NCI-H146 treated with DMSO at 0.1 percent for 48 hours (cell line): ENCODE results near the gene TNFSF4.

ENCODE experiments used
- DNase-seq: peaks from one replicate; lab custom pipeline; 2025; ENCODE audit not compliant: unreplicated experiment; lab: John Stamatoyannopoulos, UW

Gene TNFSF4

DNA sequence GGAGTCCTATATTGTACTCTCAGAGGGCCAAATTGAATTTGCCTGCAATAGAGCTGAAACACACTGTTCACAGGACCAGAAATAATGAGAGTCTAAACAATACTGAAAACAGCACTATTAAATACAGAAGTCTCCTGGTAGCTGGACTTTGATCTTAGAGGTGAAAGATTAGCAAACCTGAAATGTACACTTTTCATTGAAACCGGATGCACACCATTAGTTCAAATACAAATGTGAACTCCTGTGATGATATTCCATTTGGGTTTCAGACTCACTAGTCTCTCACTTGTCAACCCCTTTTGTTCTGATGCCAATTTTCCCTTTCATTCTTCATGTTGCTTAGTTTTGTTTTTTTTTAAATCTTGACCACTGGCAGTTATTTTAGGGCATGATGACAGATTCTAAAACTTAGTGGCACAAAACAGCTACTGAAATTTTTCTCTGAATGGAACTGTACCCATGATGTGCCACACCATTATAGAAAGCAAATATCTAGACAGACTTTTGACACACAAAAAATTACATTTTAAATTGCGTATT lies 5.9 kb upstream of the TNFSF4 start:
- no peak for DNase-seq

DNA sequence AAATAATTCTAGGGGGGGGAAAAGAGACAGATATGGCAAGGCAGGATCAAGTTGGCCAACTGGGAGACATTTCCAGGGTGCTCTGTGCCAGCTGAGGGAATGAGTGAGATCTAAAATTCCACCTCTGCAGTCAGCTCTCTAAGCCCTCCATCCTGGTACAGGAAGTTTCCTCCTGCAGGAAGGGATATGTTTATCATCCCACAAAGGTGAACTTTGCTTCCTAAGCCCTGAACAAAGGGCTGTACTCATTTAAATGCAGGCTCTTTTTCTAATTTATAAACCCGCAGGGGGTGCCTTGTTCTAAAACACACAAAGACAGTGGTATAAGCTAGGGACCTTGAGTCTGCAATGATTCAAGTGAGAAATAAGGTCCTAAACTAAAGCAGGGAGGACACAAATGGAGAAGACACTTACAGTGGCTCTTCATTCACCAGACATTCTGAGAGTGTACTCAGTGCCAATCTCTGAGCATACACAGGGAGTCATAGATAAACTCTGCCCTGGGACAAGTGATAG lies 3.6 kb upstream of the TNFSF4 start:
- DNase-seq: no peak

DNA sequence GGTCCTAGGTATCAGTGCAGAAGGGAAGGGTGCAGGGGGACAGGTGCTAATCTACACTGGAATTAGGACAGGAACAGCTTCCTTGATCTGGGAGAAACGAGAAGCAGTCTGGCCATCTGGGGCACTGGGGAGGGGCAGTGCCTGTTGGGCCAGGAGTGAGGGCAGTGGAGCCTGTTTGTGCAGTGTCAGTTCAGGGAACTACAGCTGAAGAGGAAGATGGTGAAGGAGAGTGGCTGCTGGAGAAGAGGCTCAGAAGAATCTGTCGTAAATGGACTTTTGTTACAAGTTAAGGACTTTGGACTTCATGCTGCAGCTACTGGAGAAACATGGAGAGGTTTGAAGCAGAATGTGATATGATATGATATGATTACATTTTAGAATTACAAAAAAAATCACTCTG lies 3.2 kb upstream of the TNFSF4 start:
- DNase-seq: no peak

DNA sequence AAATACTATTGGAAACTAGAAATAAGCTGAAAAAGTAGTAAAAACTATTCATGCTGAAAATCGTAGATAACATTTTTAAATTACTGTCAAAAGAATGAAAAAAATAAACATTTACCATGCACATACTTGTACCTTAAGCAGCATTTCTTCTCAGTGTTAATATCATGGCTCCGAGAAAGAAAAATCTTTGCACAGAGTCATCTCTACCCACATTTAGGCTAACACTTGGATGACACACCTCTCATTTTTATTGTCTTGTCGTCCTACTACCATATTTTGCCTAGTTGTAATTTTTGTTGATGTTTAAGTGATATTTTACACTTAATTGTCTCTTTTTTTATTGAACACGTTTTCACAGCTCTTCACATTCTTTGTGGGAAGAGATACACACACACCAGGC lies 1.7 kb upstream of the TNFSF4 start:
- DNase-seq: no peak

DNA sequence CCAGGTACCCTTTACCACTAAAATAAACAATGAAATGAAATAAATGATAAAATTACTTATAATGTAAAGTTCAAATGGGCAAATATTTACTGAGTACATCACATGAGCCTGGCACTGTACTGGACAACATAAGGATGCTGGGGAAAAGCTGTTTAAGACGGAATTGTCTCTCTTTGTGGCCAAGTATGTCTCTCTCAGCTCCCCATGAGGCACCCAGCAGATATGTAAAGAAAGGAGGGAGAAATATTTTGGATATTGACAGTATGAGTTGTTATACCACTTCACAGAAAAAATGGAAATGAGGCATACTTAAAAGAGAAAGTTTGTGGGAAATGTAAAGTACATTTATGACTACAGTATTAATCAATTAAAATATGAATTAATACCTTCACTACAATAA lies 1.0 kb upstream of the TNFSF4 start:
- no peak for DNase-seq

DNA sequence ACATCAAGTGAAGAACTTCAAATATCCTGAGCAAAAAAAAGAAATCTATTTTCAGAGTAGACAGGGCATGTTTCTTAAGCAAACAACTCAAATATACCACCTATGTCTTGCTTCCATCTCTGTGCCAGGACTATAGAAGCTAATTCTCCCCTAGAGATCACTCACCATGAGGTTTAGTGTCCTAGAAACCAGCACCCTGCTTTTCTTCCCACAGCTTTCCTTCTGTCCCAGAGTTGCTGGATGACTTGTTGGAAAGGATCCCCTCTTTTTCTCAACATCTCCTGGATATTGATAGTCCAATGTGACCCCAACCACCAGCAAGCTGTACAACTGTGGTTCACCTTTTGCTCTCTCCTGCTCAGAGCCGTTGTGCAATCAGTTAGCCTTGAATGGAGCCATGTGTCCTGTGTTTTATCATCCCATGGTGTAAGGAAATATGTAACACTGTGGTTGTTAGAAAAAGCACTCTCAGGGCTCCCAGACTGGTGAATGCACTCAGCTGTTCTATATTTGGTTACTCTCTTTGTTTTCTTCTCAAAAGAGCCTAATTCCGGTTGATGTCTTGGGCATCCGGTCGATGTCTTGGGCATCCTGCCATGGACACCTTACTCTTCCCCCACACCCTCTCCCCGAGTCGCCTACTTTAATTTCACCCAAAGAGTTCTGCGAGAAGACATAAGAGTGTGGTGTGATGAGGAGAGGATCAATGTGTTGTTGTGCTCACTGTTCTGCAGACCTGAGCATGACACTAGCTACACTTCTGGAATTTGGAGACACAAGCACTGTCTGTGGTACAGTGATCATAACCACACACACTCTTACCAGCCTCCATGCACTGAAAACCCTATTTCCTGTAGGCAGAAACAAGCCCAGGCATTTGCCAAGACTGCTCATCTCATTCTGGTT lies 1.7 kb downstream of the TNFSF4 start:
- no peak for DNase-seq

DNA sequence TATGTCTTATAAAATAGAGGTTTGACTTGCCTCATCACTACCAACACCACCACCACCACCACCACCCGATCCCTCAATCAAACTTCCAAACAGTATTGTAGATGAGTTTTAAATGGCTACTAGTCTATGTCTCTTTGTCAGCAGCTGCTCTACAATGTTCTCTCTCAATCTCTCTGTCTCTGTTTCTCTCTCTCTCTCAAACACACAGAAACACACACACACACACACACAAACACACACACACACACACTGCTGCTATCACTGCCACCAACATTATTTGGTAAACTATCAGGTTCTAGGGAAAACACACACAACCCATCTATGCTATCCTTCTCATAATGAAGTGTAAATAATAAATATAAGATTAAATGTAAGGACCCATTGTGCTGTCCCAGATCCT lies 2.4 kb downstream of the TNFSF4 start:
- no peak for DNase-seq

DNA sequence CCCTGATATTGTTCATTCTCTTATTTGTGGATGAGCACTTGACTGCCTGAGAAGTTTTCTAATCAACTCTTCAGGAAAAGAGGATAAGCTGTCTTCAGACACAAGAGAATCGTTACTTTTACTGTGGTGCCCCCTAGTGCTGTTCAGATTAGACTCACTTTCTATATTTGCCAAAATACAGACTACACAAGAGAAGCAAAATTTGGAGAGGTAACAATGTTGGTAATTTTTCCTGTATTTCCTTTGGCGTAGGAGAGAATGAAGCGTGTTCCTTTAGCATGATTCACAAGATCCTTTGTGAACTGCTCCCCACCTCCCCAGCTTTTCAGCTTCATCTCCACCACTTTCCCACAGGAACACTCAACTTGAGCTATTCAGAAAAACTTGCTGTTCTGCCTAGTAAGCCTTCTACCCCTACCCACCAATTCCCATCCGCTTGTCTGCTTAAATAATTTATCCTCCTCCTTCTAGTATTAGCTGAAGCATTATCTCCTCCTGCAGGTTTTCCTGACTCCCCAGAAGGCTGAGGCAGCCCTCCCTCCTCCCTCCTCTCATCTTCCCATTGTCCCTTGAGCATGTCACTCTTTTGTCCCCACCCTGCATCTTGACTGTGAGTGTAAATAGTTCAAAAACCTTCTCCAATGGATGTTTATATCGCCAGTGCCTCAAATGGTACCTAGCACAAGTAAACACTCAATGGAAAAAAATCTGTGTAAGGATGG lies 4.5 kb downstream of the TNFSF4 start:
- no peak for DNase-seq

DNA sequence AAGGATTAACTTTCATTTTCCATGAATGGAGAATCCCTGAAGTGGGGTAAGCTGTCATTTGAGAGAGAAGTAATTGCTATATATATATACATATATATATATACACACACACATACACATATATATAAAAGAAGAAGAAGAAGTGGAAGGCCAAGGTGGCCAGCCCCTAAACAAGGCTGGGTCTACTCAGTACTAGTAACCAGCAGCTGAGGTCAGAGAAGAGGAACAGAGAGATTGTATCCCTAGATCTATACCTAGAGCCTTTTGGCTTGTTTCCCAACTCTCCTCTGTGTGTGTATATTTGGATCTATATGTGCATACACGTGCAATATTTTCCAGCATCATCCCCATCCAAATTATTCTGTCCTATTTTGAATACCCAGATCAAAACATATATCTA lies 5.2 kb downstream of the TNFSF4 start:
- DNase-seq: no peak

DNA sequence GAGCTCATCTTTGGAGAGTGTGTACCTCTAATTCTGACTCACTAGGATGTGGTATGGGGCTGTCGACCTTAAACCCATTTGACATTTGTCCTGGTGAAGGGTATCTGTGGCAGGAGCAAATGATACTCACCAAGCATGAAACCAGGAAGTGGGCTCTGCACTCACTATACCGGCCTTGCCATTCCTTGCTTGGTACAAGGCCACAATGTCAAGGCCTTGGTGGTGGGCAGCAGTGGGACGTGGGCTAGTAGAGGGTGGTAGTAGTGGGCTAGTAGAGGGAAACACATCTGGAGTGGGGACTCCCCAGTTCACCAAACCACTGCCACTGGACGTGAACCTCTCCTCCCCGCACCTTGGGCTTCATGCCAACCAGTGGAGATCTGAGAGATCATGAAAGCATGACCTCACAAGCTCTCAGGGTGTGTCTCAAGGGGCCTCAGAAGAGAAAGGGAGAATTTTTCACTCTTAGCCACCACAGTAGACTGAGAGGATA lies 11.5 kb downstream of the TNFSF4 start:
- no peak for DNase-seq

DNA sequence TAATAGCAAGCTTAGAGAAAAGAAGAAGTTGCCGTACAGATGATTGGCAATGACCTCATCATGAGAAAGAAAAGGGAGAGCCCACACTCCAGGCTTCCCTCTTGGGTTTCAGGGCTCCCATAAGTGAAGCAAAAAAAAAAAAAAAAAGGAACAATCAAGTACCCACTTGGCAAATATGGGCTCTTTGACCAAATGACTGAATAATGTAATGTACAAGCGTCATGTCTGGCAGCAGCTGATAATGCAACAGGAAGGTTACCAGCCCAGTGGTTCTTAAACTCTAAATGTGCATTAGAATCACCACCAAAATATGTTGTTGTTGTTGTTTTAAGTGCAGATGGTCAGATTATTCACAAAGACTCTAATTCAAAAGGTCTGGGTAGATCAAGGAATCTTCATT lies 13.5 kb downstream of the TNFSF4 start:
- DNase-seq: no peak

DNA sequence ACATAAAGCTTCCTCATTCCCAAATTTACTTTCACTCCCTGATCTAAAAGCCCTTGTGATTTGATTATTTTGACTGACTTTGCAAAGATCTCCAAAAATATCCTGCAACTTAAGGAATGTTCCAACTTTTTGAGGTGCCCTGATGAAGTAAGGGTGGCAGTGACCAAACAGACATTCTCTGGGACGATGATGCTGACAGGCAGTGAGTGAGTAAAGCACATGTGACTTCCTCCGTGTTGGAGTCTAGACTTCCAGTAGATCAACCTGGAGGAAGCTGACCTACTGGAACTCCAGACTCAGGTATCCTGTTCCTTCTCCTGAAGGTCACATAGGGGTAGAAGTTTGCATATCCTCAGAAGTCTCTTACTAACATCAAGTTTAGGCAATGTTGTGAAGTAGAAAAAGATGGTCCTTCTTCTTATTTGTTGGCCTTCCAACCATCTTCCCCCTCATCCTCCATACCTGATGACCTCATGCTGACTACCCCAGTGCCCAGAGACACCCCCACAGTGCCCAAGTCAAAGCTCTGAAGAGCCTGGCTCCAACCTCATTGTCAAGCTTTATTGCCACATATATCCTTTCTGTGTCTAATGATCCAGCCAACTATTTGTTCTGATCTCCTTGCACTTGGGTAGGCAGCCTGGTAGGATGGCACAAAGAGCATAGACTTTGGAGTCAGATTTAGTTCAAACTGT lies 16.0 kb downstream of the TNFSF4 start:
- DNase-seq: no peak

DNA sequence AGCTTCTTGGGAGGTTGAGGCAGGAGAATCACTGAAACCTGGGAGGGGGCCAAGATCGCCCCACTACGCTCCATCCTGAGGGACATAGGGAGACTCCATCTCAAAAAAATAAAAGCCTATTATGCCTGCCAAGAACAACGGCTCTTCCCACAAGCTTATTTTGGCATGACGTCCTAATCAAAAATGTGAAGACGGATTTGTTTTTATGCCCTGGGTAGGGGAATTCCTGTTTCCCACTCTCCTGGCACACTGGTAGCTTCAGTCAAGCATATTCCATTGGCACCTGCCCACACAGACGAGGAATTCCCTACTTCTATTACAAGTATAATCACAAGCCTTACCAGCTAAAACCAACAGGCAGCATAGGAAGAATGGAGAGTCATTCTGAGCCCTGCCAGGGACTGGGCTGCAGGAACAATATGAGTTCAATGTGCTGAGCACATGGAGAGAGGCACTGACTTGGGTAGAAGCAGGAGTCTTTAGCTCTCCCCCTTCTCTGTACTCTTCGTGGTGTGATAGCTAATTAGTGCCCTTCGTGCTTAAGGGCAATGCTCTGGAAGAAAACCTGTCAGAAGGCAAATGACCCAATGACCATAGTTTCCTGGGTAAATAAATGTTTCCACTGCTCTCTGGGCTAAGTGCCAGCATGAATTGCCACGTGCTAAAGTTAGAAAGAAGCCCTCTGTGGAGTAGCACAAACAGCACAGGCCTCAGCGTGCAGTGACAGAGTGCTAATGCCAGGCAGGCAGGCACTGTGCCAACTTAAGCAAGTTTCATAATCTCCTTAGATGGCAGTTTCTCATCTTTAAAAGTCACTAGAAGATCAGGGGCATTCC lies 16.8 kb downstream of the TNFSF4 start:
- no peak for DNase-seq

DNA sequence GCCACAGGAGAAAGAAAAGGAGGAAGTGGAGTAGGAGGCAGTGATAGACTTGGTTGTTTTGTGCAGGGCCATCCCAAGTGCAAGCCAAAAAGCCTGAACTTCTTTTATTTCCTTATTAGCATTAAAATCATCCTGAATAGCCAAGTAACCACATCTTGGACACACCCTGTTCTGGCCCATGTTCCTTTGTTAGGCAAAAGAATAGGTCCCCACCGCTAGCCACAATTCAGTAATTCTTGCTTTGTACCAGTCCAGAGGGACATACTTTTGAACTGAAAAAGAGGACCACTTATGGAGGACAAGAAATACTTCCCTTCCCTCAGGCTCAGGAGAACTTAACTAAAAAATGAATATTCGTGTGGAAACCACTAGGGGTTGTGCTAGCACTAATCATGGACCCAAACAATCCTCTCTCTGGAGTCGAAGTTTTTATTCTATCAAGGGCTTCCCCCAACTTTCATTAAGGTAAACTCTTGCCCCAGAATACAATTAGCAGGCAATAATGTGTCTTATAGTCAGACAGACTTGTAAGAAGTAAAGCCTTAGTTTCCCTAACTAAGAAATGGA lies 19.4 kb downstream of the TNFSF4 start:
- no peak for DNase-seq

DNA sequence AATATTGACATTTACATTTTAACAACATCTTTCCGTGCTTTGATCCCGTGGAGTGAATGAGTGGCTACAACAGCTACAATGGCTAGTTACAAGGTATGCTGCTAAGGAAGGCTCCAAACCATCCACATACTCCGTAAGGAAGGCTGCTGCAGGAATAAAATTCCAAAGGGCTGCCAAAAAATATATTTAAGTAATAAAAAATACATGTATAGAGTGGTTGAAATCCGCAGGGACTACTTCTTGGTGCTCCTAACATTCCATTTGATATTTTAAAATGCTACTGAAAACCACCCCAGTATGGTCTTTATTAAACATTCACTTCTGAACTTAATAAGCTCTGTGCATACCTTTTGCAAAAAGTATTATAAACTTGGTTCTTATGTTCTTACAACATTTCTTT lies 25.3 kb downstream of the TNFSF4 start:
- DNase-seq: no peak

DNA sequence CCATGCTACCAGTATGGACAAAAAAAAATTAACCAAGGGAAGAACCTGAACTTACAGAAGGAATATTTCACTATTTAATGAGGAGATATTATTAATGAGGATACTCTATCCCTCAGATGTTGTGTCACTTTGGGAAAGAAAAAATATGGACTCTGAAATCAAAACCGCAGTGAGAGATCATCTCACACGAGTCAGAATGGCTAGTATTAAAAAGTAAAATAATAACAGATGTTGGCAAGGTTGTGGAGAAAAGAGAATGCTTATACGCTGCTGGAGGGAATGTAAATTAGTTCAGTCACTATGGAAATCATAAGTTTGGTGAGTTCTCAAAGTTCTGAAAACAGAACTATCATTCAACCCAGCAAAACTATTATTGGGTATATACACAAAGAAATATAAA lies 30.9 kb downstream of the TNFSF4 start:
- no peak for DNase-seq

DNA sequence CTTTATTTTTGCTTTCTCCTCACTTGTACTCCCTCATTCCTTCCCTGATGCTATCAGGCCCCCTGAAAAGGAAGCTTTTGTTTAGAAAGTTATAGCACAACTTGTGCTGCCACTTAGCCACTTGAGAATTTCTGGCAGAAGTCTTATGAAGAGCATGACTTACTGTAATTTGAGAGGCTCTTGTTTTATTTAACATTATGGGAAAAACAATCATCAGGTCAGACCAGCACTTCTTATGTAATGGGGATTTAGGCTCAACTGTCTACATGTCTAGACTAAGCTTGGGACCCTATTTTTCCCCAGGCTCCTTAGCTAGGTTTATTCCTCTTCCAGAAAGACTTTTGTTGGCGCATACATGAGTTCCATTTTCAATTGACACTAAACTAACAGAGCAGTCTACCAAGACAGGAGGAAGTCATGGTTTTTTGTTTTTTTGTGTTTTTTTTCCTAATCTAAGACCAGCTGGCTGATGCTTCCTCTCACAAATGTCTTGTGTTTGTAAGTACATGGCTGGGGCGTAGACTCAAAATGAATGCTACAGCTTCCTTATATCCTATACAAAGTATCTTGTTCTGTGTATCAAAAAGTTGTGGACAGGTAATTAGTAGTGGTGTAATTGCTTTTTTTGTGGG lies 31.5 kb downstream of the TNFSF4 start:
- no peak for DNase-seq

DNA sequence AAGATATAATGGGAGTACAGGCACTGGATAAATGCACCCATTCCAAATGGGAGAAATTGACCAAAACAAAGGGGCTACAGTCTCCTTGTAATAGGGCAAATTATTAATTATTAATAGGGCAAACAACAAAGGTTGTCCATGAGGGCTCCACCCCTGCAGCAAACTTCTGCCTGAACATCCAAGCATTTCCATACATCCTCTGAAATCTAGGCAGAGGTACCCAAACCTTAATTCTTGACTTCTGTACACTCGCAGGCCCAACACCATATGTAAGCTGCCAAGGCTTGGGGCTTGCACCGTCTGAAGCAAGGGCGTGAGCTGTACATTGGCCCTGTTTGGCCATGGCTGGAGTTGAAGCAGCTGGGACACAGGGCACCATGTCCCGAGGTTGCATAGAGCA lies 33.7 kb downstream of the TNFSF4 start:
- DNase-seq: no peak

DNA sequence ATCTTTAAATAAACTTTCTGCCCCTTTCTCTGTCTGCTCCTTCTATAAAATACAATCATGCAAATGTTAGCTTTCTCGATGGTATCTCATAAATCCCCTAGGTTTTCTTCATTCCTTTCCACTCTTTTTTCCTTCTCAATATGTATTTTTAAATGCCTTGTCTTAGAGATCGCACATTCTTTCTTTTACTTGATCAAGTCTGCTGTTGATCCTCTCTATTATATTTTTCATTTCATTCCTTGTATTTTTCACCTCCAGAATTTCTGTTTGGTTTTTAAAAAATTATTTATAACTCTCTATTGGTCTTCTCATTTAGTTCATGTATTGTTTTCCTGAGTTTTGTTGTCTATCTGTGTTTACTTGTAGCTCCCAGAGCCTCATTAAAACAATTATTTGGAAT lies 36.0 kb downstream of the TNFSF4 start:
- no peak for DNase-seq

DNA sequence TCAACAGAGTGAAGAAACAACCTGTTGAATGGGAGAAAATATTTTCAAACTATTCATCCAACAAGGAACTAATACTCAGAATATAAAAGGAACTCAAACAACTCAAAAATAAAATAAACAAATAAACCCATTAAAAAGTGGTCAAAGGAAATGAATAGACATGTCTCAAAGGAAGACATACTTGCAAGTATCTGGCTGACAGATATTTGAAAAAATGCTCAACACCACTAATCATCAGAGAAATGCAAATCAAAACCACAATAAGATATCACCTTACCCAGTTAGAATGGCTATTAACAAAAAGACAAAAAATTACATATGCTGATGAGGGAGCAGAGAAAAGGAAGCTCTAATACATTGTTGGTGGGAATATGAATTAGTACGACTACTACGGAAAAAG lies 38.2 kb downstream of the TNFSF4 start:
- DNase-seq: no peak
